HEK293 (cell line): ENCODE measurements around the gene SCIN.

Experiments used
- KLF1 ChIP-seq: fragments of 450-650 bp; formaldehyde crosslinking; IDR thresholded peaks from 2 replicates; pipeline ENCODE4 v1.5.1; 2016; ENCODE audit warnings: missing biosample characterization, missing genetic modification characterization
- SP3 ChIP-seq: fragments of 450-650 bp; formaldehyde crosslinking; IDR thresholded peaks from 2 replicates; pipeline ENCODE4 v1.5.1; 2016; ENCODE audit warnings: missing biosample characterization, missing genetic modification characterization
- ZNF23 ChIP-seq: fragments of 450-650 bp; formaldehyde crosslinking; IDR thresholded peaks from 2 replicates; pipeline ENCODE4 v1.5.1; 2016; ENCODE audit warnings: missing biosample characterization, missing genetic modification characterization, borderline replicate concordance
- TF ChIP-seq, protein P1 (sequence below): fragments of 450-650 bp; formaldehyde crosslinking; IDR thresholded peaks from 2 replicates; pipeline ENCODE4 v1.5.1; 2016; ENCODE audit warnings: missing biosample characterization, missing genetic modification characterization

DNA sequence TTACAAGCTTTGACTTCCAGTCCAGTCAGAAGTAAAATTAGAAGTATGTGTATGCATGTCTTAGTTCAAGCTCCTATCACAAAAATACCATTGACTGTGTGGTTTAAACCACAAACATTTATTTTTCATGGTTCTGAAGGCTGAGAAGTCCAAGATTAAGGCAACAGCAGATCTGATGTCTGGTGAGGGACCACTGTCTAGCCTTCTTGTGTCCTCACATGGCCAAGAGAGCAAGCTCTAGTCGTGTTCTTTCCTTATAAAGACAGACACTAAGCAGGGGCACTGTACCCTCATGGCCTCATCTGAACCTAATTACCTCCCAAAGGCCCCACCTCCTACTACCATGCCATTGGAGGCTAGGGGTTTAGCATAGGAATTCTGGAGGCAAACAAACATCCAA, 75.6 kb downstream of the SCIN start:
- TF ChIP-seq, protein P1, sequence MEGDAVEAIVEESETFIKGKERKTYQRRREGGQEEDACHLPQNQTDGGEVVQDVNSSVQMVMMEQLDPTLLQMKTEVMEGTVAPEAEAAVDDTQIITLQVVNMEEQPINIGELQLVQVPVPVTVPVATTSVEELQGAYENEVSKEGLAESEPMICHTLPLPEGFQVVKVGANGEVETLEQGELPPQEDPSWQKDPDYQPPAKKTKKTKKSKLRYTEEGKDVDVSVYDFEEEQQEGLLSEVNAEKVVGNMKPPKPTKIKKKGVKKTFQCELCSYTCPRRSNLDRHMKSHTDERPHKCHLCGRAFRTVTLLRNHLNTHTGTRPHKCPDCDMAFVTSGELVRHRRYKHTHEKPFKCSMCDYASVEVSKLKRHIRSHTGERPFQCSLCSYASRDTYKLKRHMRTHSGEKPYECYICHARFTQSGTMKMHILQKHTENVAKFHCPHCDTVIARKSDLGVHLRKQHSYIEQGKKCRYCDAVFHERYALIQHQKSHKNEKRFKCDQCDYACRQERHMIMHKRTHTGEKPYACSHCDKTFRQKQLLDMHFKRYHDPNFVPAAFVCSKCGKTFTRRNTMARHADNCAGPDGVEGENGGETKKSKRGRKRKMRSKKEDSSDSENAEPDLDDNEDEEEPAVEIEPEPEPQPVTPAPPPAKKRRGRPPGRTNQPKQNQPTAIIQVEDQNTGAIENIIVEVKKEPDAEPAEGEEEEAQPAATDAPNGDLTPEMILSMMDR = no peak
- TF ChIP-seq ZNF23 (tag by site-specific recombination) = no peak
- TF ChIP-seq SP3 = no peak
- no peak for TF ChIP-seq KLF1 (tag by site-specific recombination)
